DOHH2 (cell line): ENCODE measurements around the gene MORN5.

Experiments used
- EZH2phosphoT487 ChIP-seq: fragments of 200-600 bp; sonication (generic); IDR thresholded peaks from 2 replicates; pipeline ENCODE4 v1.6.1; 2017; ENCODE audit warnings: borderline replicate concordance, mild to moderate bottlenecking, antibody characterized with exemption, low read length, moderate library complexity, mixed read lengths
- TF ChIP-seq, protein P1 (sequence below): fragments of 200-600 bp; sonication (generic); IDR thresholded peaks from one replicate; pipeline ENCODE4 v1.5.1; 2014; ENCODE audit warnings: antibody characterized with exemption, mild to moderate bottlenecking, low read depth, low read length; ENCODE audit not compliant: poor library complexity, severe bottlenecking

DNA sequence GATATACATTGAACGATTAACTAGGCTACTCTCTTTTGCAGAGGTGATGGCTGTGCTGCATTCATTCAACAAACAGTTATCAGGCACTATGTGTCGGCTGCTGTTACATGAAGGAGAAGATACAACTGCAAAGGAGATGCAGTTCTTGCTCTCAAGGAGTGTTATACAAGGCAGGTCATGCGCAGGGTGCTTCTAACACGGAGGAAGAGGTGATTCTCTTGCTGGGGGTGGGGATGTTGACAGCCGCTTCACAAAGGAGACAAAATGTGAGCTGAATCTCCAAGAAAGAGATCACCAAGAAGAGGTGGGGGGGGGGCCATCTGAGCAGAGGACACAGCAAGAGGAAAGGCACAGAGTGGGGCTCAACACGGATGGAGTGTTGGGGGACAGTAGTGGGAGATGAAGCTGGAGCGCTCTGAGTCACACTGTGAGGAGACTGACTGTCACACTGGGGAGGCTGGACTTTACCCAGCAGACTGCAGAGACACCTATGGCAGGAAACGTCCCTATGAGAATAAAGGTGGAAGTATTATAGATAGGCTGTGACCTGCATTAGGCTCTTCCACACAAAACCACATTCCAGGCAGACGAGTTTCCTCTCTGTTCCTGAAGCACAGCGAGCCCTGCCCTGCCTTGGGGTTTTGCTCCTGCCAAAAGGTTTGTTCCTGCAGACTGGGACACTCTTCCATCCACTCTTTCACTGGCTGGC is 21.0 kb upstream of the MORN5 start:
- TF ChIP-seq, protein P1, sequence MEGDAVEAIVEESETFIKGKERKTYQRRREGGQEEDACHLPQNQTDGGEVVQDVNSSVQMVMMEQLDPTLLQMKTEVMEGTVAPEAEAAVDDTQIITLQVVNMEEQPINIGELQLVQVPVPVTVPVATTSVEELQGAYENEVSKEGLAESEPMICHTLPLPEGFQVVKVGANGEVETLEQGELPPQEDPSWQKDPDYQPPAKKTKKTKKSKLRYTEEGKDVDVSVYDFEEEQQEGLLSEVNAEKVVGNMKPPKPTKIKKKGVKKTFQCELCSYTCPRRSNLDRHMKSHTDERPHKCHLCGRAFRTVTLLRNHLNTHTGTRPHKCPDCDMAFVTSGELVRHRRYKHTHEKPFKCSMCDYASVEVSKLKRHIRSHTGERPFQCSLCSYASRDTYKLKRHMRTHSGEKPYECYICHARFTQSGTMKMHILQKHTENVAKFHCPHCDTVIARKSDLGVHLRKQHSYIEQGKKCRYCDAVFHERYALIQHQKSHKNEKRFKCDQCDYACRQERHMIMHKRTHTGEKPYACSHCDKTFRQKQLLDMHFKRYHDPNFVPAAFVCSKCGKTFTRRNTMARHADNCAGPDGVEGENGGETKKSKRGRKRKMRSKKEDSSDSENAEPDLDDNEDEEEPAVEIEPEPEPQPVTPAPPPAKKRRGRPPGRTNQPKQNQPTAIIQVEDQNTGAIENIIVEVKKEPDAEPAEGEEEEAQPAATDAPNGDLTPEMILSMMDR: no peak
- no peak for TF ChIP-seq EZH2phosphoT487
